ENCODE results near the gene CCDC60.

The CCDC60 gene

DNA sequence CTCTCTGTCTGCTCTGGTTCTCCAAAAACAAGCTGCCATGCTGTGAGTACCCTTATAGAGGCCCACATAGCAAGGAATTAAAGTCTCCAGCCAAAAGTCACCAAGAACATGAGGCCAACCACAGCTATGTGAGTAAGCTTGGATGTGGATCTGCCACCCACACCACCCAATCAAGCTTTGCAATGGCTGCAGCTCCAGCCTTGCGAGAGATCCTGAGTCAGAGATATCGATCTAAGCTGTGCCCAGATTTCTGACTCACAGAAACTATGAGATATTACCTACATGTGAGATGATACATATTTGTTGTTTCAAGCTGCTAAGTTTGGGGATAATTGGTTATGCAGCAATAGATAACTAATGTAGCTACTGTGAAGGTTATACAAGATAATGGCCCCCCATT, 243.6 kb downstream of the CCDC60 start:
- in situ Hi-C loops (cut with MboI; ENCODE audit: low pct_unique_long_range_greater_than_20kb, low sequenced_read_pairs) = no loop called here
- no peak for DNase-seq

DNA sequence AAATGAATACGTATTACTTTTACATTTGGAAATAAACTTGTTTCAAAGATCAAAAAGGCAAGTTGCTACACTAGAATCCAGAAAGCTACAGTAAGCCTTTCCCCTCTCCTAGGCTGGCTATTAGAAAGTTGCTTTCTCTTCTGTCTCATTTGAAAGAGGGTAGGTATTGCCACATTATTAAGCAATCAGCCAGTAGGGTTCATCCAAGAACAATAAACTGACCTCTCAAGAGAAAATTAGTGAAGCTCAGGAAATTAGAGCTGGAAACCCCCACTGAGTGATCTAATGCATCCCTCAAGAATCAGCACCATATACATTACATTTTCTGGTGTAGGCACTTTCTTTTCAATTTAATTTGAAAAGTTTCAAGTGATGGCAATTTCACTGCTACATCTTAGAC, 254.6 kb downstream of the CCDC60 start:
- DNase-seq = no peak
- in situ Hi-C loops (cut with MboI; ENCODE audit: low pct_unique_long_range_greater_than_20kb, low sequenced_read_pairs) = no loop called here

DNA sequence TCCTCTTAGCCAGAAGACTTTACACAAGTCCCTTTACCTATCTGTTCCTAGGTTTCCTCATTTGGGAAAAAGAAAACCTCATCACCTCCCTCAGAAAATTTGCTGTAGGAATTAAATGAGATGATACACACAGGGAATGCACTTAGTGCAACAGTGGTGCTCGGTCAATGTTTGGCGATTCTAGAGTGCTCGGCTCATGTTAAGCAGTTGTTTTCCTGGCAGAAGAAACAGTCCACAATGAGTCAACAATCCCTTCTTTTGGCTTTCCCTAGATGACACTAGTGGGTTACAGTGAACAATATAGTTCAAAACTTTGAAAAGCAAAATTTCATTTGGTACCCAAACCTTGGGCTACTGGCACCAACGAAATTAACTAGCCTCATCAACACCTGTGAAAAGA, 255.1 kb downstream of the CCDC60 start:
- no peak for DNase-seq
- in situ Hi-C loops (cut with MboI; ENCODE audit: low pct_unique_long_range_greater_than_20kb, low sequenced_read_pairs) = no loop called here
